Measurements from ENCODE around the gene TSKU. TPM values are rescaled to one million over a fixed set of nuclear protein-coding genes. Genes with fewer than 3 reads are reported as not detected.

Gene TSKU
- total and polyA plus RNA-seq, 2 experiments from 2014 or later: 11.7 to 31.1 TPM

- ATAC-seq (no peak), DNase-seq (ENCODE audit: low spot score) (no peak)
- Histone ChIP-seq H3K36me3 (ENCODE audit: insufficient read depth) (no peaks in the 10 kb centered on the region), H3K79me2 (replicated peaks; ENCODE audit: insufficient read depth) (no peaks in the 10 kb centered on the region), H3F3A (replicated peaks; ENCODE audit: low read depth) (no peaks in the 10 kb centered on the region), H3K27ac (ENCODE audit: low read depth) (no peak overlapping the region), H2AFZ (no peak overlapping the region), H3K9me2 (ENCODE audit: insufficient read depth) (no peaks in the 10 kb centered on the region; the same call in 1 of the 2 replicates), H3K27me3 (ENCODE audit: insufficient read depth) (no peaks in the 10 kb centered on the region), H4K20me1 (replicated peaks; ENCODE audit: insufficient read depth) (no peaks in the 10 kb centered on the region), H3K4me2 (no peak overlapping the region), H3K4me3 (no peak overlapping the region), H3K4me1 (ENCODE audit: insufficient read depth) (peaks cover 11% of the 10 kb centered on the region)
- Mint-ChIP-seq H3K36me3 (ENCODE audit: low read depth) (no peaks in the 10 kb centered on the region; the same call in 2 of the 3 replicates), H3K4me3 (no peak overlapping the region), H3K9me3 (no peaks in the 10 kb centered on the region), H3K27ac (no peak overlapping the region), H3K4me1 (peaks cover 37% of the 10 kb centered on the region), H3K27me3 (ENCODE audit: insufficient read depth, low read depth, poor library complexity) (peaks cover 16% of the 10 kb centered on the region)
- TF ChIP-seq ZNF331 (CRISPR knock-in tag; IDR thresholded peaks at IDR 0.05; ENCODE audit: low read depth) (no peak), REST (IDR thresholded peaks at IDR 0.05; ENCODE audit: unreplicated experiment) (no peak), EZH2 (IDR thresholded peaks at IDR 0.05; ENCODE audit: low read depth, unreplicated experiment) (no peak), STAT1 (IDR thresholded peaks at IDR 0.05; ENCODE audit: unreplicated experiment) (no peak), ZNF114 (CRISPR knock-in tag; IDR thresholded peaks at IDR 0.05) (no peak), ZNF462 (CRISPR knock-in tag; IDR thresholded peaks at IDR 0.05) (no peak), CREB1 (CRISPR knock-in tag; IDR thresholded peaks at IDR 0.05; ENCODE audit: low read depth) (no peak), CTCF (conservative IDR thresholded peaks at IDR 0.05; ENCODE audit: low read depth in 2 of 2) (no peak), JUNB (IDR thresholded peaks at IDR 0.05; ENCODE audit: unreplicated experiment) (no peak), NANOG (IDR thresholded peaks at IDR 0.05; ENCODE audit: borderline replicate concordance) (no peak), ETS1 (IDR thresholded peaks at IDR 0.05) (no peak), EZH2phosphoT487 (IDR thresholded peaks at IDR 0.05; ENCODE audit: unreplicated experiment) (no peak), POLR2AphosphoS5 (IDR thresholded peaks at IDR 0.05; ENCODE audit: low read depth) (no peak)
These were observed 26.8 kb upstream of the TSKU start for GRCh38 chr11:76756341-76756741.

Data from GM23338 (cell line).